Activated CD4-positive, alpha-beta T cell treated with anti-CD3 and anti-CD28 coated beads, Interleukin-2, amount 10 ng/mL, durations not matched to agents 7 days and 5 days (primary cell): ENCODE results near the gene THAP4. TPM values are rescaled to one million over a fixed set of nuclear protein-coding genes. Genes with fewer than 3 reads are reported as not detected.
"Not testable (repeated sequence)": the region's sequence is repeated elsewhere in the genome, so short reads cannot be mapped to it uniquely, and the experiment has no call there.

Source experiments
- CTCF ChIA-PET: fragments of 350-600 bp; sonication (Branson Sonifier 250); formaldehyde crosslinking; loops from one replicate; lab custom pipeline; 2021; ENCODE audit warnings: antibody characterized with exemption; lab: Charles Lee
- POLR2A ChIA-PET: fragments of 350-600 bp; sonication (Branson Sonifier 250); formaldehyde crosslinking; loops from one replicate; lab custom pipeline; 2021; ENCODE audit warnings: antibody characterized with exemption; lab: Charles Lee
- DNase-seq: peaks from one replicate; pipeline ENCODE4 v3.0.0-alpha.2; 2020
- H3K27ac Mint-ChIP-seq: one replicate; pipeline ENCODE4 v1.8.0; 2021; ENCODE audit warnings: mild to moderate bottlenecking, moderate library complexity, mixed read lengths
- H3K27me3 Mint-ChIP-seq: one replicate; pipeline ENCODE4 v1.8.0; 2021; ENCODE audit warnings: mixed read lengths
- H3K36me3 Mint-ChIP-seq: one replicate; pipeline ENCODE4 v1.8.0; 2021; ENCODE audit warnings: low read depth, mixed read lengths
- H3K4me1 Mint-ChIP-seq: one replicate; pipeline ENCODE4 v1.8.0; 2021; ENCODE audit warnings: mixed read lengths
- H3K4me3 Mint-ChIP-seq: one replicate; pipeline ENCODE4 v1.8.0; 2021; ENCODE audit warnings: mild to moderate bottlenecking, moderate library complexity, mixed read lengths
- H3K9me3 Mint-ChIP-seq: one replicate; pipeline ENCODE4 v1.8.0; 2021; ENCODE audit warnings: mixed read lengths
- total RNA-seq, 2 experiments: library from RNA; stranded (reverse); gene quantifications; one replicate each; pipeline ENCODE4 v1.2.3, GENCODE V29; 2021

The THAP4 gene
- total RNA-seq, 2 experiments from 2014 or later, result 35.4 to 37.0 TPM

GRCh38 chr2:241672243-241673188, 35.6 kb upstream of the THAP4 start:
- Mint-ChIP-seq H3K4me1 (peaks cover 12% of the 10 kb centered on the region), H3K36me3 (peaks cover 18% of the 10 kb centered on the region), H3K9me3 (no peaks in the 10 kb centered on the region), H3K4me3 (no peak overlapping the region), H3K27ac (no peak overlapping the region), H3K27me3 (no peaks in the 10 kb centered on the region)
- no peak for DNase-seq
- CTCF ChIA-PET, result interaction anchor here (0.7 kb wide), 1 partner anchor 16 kb away, joined by 3 read pairs; no protein-coding TSS in a partner anchor
- POLR2A ChIA-PET, result no interaction called here

- ChIA-PET POLR2A (no interaction called here), CTCF (interaction anchor here (1.1 kb wide), 1 partner anchor 12 kb away, joined by 3 read pairs; no protein-coding TSS in a partner anchor)
- no peaks in the 10 kb centered on the region for H3K9me3 Mint-ChIP-seq
- no peaks in the 10 kb centered on the region for H3K27me3 Mint-ChIP-seq
- peaks cover 12% of the 10 kb centered on the region for H3K4me1 Mint-ChIP-seq
- DNase-seq, result no peak
- peaks cover 15% of the 10 kb centered on the region for H3K36me3 Mint-ChIP-seq
- H3K4me3 Mint-ChIP-seq, result no peak overlapping the region
- H3K27ac Mint-ChIP-seq, result no peak overlapping the region
Measured at GRCh38 chr2:241671457-241672240, 34.7 kb upstream of the THAP4 start.

- no peak overlapping the region for H3K4me3 Mint-ChIP-seq
- H3K36me3 Mint-ChIP-seq, result peaks cover 13% of the 10 kb centered on the region
- no peak for DNase-seq
- peaks cover 17% of the 10 kb centered on the region for H3K4me1 Mint-ChIP-seq
- no peaks in the 10 kb centered on the region for H3K27me3 Mint-ChIP-seq
- CTCF ChIA-PET, result interaction anchor here (1.0 to 1.3 kb wide), 3 partner anchors 9 to 11 kb away, joined by 3 to 4 read pairs (median 4); no protein-coding TSS in a partner anchor
- POLR2A ChIA-PET, result no interaction called here
- H3K9me3 Mint-ChIP-seq, result no peaks in the 10 kb centered on the region
- H3K27ac Mint-ChIP-seq, result no peak overlapping the region
Measured at GRCh38 chr2:241670333-241671110, 33.6 kb upstream of the THAP4 start.

GRCh38 chr2:241668839-241669238, 31.9 kb upstream of the THAP4 start:
- Mint-ChIP-seq H3K27me3 (no peaks in the 10 kb centered on the region), H3K4me1 (peaks cover 19% of the 10 kb centered on the region), H3K36me3 (peaks cover 9% of the 10 kb centered on the region), H3K9me3 (no peaks in the 10 kb centered on the region), H3K4me3 (no peak overlapping the region), H3K27ac (no peak overlapping the region)
- no peak for DNase-seq
- ChIA-PET POLR2A (no interaction called here), CTCF (interaction anchor here (1.3 kb wide), 1 partner anchor 9 kb away, joined by 4 read pairs; no protein-coding TSS in a partner anchor)

- Mint-ChIP-seq H3K36me3 (peaks cover 7% of the 10 kb centered on the region), H3K4me3 (no peak overlapping the region), H3K27me3 (no peaks in the 10 kb centered on the region), H3K9me3 (no peaks in the 10 kb centered on the region), H3K27ac (no peak overlapping the region), H3K4me1 (peaks cover 15% of the 10 kb centered on the region)
- CTCF ChIA-PET, result interaction anchor here (0.6 to 1.7 kb wide), 2 partner anchors 9 to 301 kb away, joined by 3 to 5 read pairs; no protein-coding TSS in a partner anchor
- no peak for DNase-seq
- POLR2A ChIA-PET, result no interaction called here
Measured at GRCh38 chr2:241668354-241668753, 31.4 kb upstream of the THAP4 start.

- no peaks in the 10 kb centered on the region for H3K27me3 Mint-ChIP-seq
- DNase-seq, result no peak
- H3K4me3 Mint-ChIP-seq, result no peak overlapping the region
- H3K36me3 Mint-ChIP-seq, result peaks cover 7% of the 10 kb centered on the region
- ChIA-PET POLR2A (no interaction called here), CTCF (interaction anchor here (1.1 to 1.7 kb wide), 2 partner anchors 8 to 25 kb away, joined by 3 to 5 read pairs; no protein-coding TSS in a partner anchor)
- H3K27ac Mint-ChIP-seq, result no peak overlapping the region
- peaks cover 11% of the 10 kb centered on the region for H3K4me1 Mint-ChIP-seq
- H3K9me3 Mint-ChIP-seq, result no peaks in the 10 kb centered on the region
Measured at GRCh38 chr2:241666627-241667400, 29.9 kb upstream of the THAP4 start.

GRCh38 chr2:241665731-241666440, 28.9 kb upstream of the THAP4 start:
- no peak for DNase-seq
- CTCF ChIA-PET, result no interaction called here
- Mint-ChIP-seq H3K27me3 (no peaks in the 10 kb centered on the region), H3K9me3 (no peaks in the 10 kb centered on the region), H3K4me3 (no peak overlapping the region), H3K4me1 (peaks cover 11% of the 10 kb centered on the region), H3K36me3 (peaks cover 7% of the 10 kb centered on the region), H3K27ac (no peak overlapping the region)
- POLR2A ChIA-PET, result no interaction called here

- H3K27ac Mint-ChIP-seq, H3K4me3 Mint-ChIP-seq, DNase-seq, H3K27me3 Mint-ChIP-seq, H3K9me3 Mint-ChIP-seq: not testable (repeated sequence)
- POLR2A ChIA-PET, result interaction anchor here (0.5 kb wide), 1 partner anchor 24 kb away, joined by 3 read pairs; the partner anchor contains the start of gene DTYMK
- CTCF ChIA-PET, result interaction anchor here (0.7 kb wide), 1 partner anchor 1057 kb away, joined by 5 read pairs; no protein-coding TSS in a partner anchor
- peaks cover 11% of the 10 kb centered on the region for H3K4me1 Mint-ChIP-seq
- H3K36me3 Mint-ChIP-seq, result peaks cover 18% of the 10 kb centered on the region
Measured at GRCh38 chr2:241662731-241663130, 25.8 kb upstream of the THAP4 start.

GRCh38 chr2:241660593-241661213, 23.7 kb upstream of the THAP4 start:
- POLR2A ChIA-PET, result no interaction called here
- no peaks in the 10 kb centered on the region for H3K9me3 Mint-ChIP-seq

GRCh38 chr2:241659150-241659739, 22.3 kb upstream of the THAP4 start:
- Mint-ChIP-seq H3K27ac (no peak overlapping the region), H3K4me3 (no peak overlapping the region), H3K27me3 (no peaks in the 10 kb centered on the region), H3K36me3 (peaks cover 30% of the 10 kb centered on the region), H3K9me3 (no peaks in the 10 kb centered on the region), H3K4me1 (no peaks in the 10 kb centered on the region)
- CTCF ChIA-PET, result interaction anchor here (1.0 to 2.6 kb wide), 8 partner anchors 8 to 70 kb away, joined by 3 to 7 read pairs (median 4); partner anchors contain the start of gene ATG4B
- DNase-seq, result peak; percentile 61
- POLR2A ChIA-PET, result interaction anchor here (0.5 kb wide), 1 partner anchor 510 kb away, joined by 3 read pairs; the partner anchor contains the start of gene PASK

More at GRCh38 chr2:241660593-241661213, 23.7 kb upstream of the THAP4 start:
- Mint-ChIP-seq H3K4me1 (peaks cover 8% of the 10 kb centered on the region), H3K27me3 (no peaks in the 10 kb centered on the region), H3K27ac (no peak overlapping the region), H3K36me3 (peaks cover 22% of the 10 kb centered on the region), H3K4me3 (no peak overlapping the region)
- CTCF ChIA-PET, result no interaction called here
- no peak for DNase-seq
